Upper lobe of left lung (tissue), 6 donors: Measurements from ENCODE around the gene METRN. TPM values are rescaled to one million over a fixed set of nuclear protein-coding genes. Genes with fewer than 3 reads are reported as not detected.

Experiments
- ATAC-seq, 2 donors: fragments of 200-7000 bp; cut with Tn5 transposase; one replicate each; pipeline ENCODE4 v1.9.1; 2022; ENCODE audit warnings: mild to moderate bottlenecking in 2 of 2, moderate library complexity in 2 of 2; ENCODE audit not compliant: low FRiP score in 2 of 2
- DNase-seq, 2 donors: peaks; one replicate each; pipeline ENCODE4 v3.0.0-alpha.2; 2019 to 2020
- H3K27ac ChIP-seq, 4 donors: fragments of 200-600 bp; sonication (generic); one replicate each; pipeline ENCODE4 v1.5.1; 2016 to 2019
- H3K27me3 ChIP-seq, 4 donors: fragments of 200-600 bp; sonication (generic); one replicate each; pipeline ENCODE4 v1.5.1; 2017 to 2019
- H3K36me3 ChIP-seq, 4 donors: fragments of 200-600 bp; sonication (generic); one replicate each; pipeline ENCODE4 v1.5.1; 2016 to 2019
- H3K4me1 ChIP-seq, 4 donors: fragments of 200-600 bp; sonication (generic); one replicate each; pipeline ENCODE4 v1.5.1; 2018 to 2019
- H3K4me3 ChIP-seq, 4 donors: fragments of 200-600 bp; sonication (generic); one replicate each; pipeline ENCODE4 v1.5.1; 2017 to 2019; ENCODE audit warnings: mild to moderate bottlenecking in 2 of 4, moderate library complexity in 1 of 4
- H3K9me3 ChIP-seq, 4 donors: fragments of 200-600 bp; sonication (generic); one replicate each; pipeline ENCODE4 v1.5.1; 2018 to 2019
- CTCF ChIP-seq, 6 experiments: fragments of 450-650 bp in 4 of 6; fragments of 200-600 bp in 2 of 6; sonication (generic) in 2 of 6; IDR thresholded peaks; one replicate each; pipeline ENCODE4 v1.5.1; 2016 to 2019; ENCODE audit warnings: antibody characterized with exemption in 6 of 6
- EP300 ChIP-seq, 4 donors: sonication (generic); formaldehyde crosslinking; IDR thresholded peaks; one replicate each; pipeline ENCODE4 v1.5.1; 2017; ENCODE audit warnings: antibody characterized with exemption in 4 of 4, control low read depth in 2 of 4
- POLR2A ChIP-seq, 4 donors: fragments of 450-650 bp; IDR thresholded peaks; one replicate each; pipeline ENCODE4 v1.5.1; 2016 to 2017; ENCODE audit warnings: antibody characterized with exemption in 4 of 4, mild to moderate bottlenecking in 2 of 4
- POLR2AphosphoS5 ChIP-seq, 2 donors: sonication (generic); formaldehyde crosslinking; IDR thresholded peaks; one replicate each; pipeline ENCODE4 v1.5.1; 2017; ENCODE audit warnings: antibody characterized with exemption in 2 of 2
- WGBS, 2 donors: methylation state at CpG; one replicate each; pipeline ENCODE4 v1.1.5; 2017 to 2018; 5-methylcytosine and 5-hydroxymethylcytosine counted together
- total RNA-seq, 6 donors: library from RNA; depleted of rRNA in 4 of 6; stranded (reverse); fragments of >200 nt in 4 of 6; gene quantifications; one replicate each; pipeline versions ENCODE4 v1.1.0 to v1.2.1, GENCODE V29; 2016 to 2021
- donor health status: DM: no; HTN: no; CAD: no; lungs with moderate emphysema.
- donor health status: DM: no; HTN: yes; CAD: no; lungs with severe emphysema.

Gene METRN
- total RNA-seq, 6 donors from 2014 or later, result 22.0 to 56.0 (median 40.8) TPM

GRCh38 chr16:717450-718245, 2.7 kb downstream of the METRN start:
- ATAC-seq (no peak), DNase-seq (peak in 1 of 2 donors; percentile 82)
- H3K4me1 ChIP-seq, result peaks cover 34 to 54% (median 48%) of the 10 kb centered on the region in 4 donors
- H3K9me3 ChIP-seq, result no peaks in the 10 kb centered on the region
- TF ChIP-seq CTCF (IDR thresholded peaks at IDR 0.05), result no peak
- no peak for TF ChIP-seq POLR2AphosphoS5 (IDR thresholded peaks at IDR 0.05)
- no peak for TF ChIP-seq EP300 (IDR thresholded peaks at IDR 0.05)
- TF ChIP-seq POLR2A (IDR thresholded peaks at IDR 0.05), result no peak
- no peak overlapping the region for H3K27ac ChIP-seq
- WGBS, 2 donors, result 86 to 89% methylated on average over 10 to 32 of the region's 32 CpGs
- H3K36me3 ChIP-seq, result no peaks in the 10 kb centered on the region
- H3K4me3 ChIP-seq, result no peak overlapping the region
- peaks cover 0 to 10% (median 0%) of the 10 kb centered on the region in 4 donors for H3K27me3 ChIP-seq

GRCh38 chr16:718389-718788, 3.5 kb downstream of the METRN start:
- ATAC-seq (no peak), DNase-seq (peak in 1 of 2 donors; percentile 55)
- WGBS, 2 donors, result 78 to 95% methylated on average over 8 to 9 of the region's 9 CpGs
- Histone ChIP-seq H3K36me3 (peaks cover 0 to 3% (median 0%) of the 10 kb centered on the region in 4 donors), H3K9me3 (no peaks in the 10 kb centered on the region), H3K4me3 (no peak overlapping the region), H3K4me1 (peaks cover 34 to 57% (median 48%) of the 10 kb centered on the region in 4 donors), H3K27me3 (peaks cover 0 to 10% (median 0%) of the 10 kb centered on the region in 4 donors), H3K27ac (no peak overlapping the region)
- TF ChIP-seq POLR2AphosphoS5 (IDR thresholded peaks at IDR 0.05), result no peak
- TF ChIP-seq CTCF (IDR thresholded peaks at IDR 0.05), result no peak
- no peak for TF ChIP-seq POLR2A (IDR thresholded peaks at IDR 0.05)
- TF ChIP-seq EP300 (IDR thresholded peaks at IDR 0.05), result no peak

GRCh38 chr16:718922-719321, 4.0 kb downstream of the METRN start:
- no peaks in the 10 kb centered on the region for H3K9me3 ChIP-seq
- H3K27ac ChIP-seq, result no peak overlapping the region
- peaks cover 34 to 57% (median 48%) of the 10 kb centered on the region in 4 donors for H3K4me1 ChIP-seq
- no peak overlapping the region for H3K4me3 ChIP-seq
- TF ChIP-seq CTCF (IDR thresholded peaks at IDR 0.05) (no peak), EP300 (IDR thresholded peaks at IDR 0.05) (no peak), POLR2AphosphoS5 (IDR thresholded peaks at IDR 0.05) (no peak), POLR2A (IDR thresholded peaks at IDR 0.05) (no peak)
- peaks cover 0 to 10% (median 0%) of the 10 kb centered on the region in 4 donors for H3K27me3 ChIP-seq
- no peak for DNase-seq
- WGBS, 2 donors, result 63 to 78% methylated on average over 5 to 6 of the region's 6 CpGs
- H3K36me3 ChIP-seq, result peaks cover 0 to 3% (median 0%) of the 10 kb centered on the region in 4 donors
- ATAC-seq, result no peak

GRCh38 chr16:719815-720446, 5.0 kb downstream of the METRN start:
- Histone ChIP-seq H3K27ac (peak overlapping the region; percentile 76 to 87 (median 87)), H3K4me3 (peak overlapping the region in 3 of 4 donors; percentile 75 to 95 (median 90)), H3K27me3 (peaks cover 0 to 10% (median 0%) of the 10 kb centered on the region in 4 donors), H3K36me3 (peaks cover 0 to 3% (median 0%) of the 10 kb centered on the region in 4 donors), H3K9me3 (no peaks in the 10 kb centered on the region), H3K4me1 (peaks cover 28 to 49% (median 42%) of the 10 kb centered on the region in 4 donors)
- DNase-seq (peak in 1 of 2 donors; percentile 39), ATAC-seq (no peak)
- 7 to 8% methylated on average over 8 to 15 of the region's 16 CpGs for WGBS, 2 donors
- TF ChIP-seq EP300 (IDR thresholded peaks at IDR 0.05) (no peak), POLR2A (IDR thresholded peaks at IDR 0.05) (no peak), CTCF (IDR thresholded peaks at IDR 0.05) (no peak), POLR2AphosphoS5 (IDR thresholded peaks at IDR 0.05) (no peak)
